ENCODE data around the gene BTN1A1.

GRCh38 chr6:26555505-26556262 lies 55.6 kb downstream of the BTN1A1 start:
- no peak for TF ChIP-seq CTCF (IDR thresholded peaks at IDR 0.05)
- TF ChIP-seq POLR2AphosphoS5 (IDR thresholded peaks at IDR 0.05) = no peak

Measured in upper lobe of left lung (tissue), 4 donors.